HEK293T (cell line): ENCODE data around the gene ACYP1.

Experiments
- BHLHE40 ChIP-seq: fragments of 450-650 bp; IDR thresholded peaks from 2 replicates; pipeline ENCODE4 v1.6.1; 2016; ENCODE audit warnings: mild to moderate bottlenecking, moderate library complexity, borderline replicate concordance
- CTBP1 ChIP-seq: fragments of 450-650 bp; IDR thresholded peaks from 2 replicates; pipeline ENCODE4 v1.6.1; 2016; ENCODE audit warnings: borderline replicate concordance
- ELF4 ChIP-seq: fragments of 450-650 bp; IDR thresholded peaks from 2 replicates; pipeline ENCODE4 v1.6.1; 2017; ENCODE audit warnings: antibody characterized with exemption
- FOXK2 ChIP-seq: fragments of 450-650 bp; IDR thresholded peaks from 2 replicates; pipeline ENCODE4 v1.6.1; 2016; ENCODE audit warnings: mild to moderate bottlenecking
- FOXM1 ChIP-seq: fragments of 450-650 bp; IDR thresholded peaks from 2 replicates; pipeline ENCODE4 v1.6.1; 2017; ENCODE audit warnings: mild to moderate bottlenecking, borderline replicate concordance
- L3MBTL2 ChIP-seq: fragments of 450-650 bp; conservative IDR thresholded peaks from 2 replicates; pipeline ENCODE4 v1.6.1; 2016; ENCODE audit warnings: mild to moderate bottlenecking
- LEF1 ChIP-seq: fragments of 450-650 bp; IDR thresholded peaks from 2 replicates; pipeline ENCODE4 v1.6.1; 2017; ENCODE audit warnings: mild to moderate bottlenecking, borderline replicate concordance
- NFRKB ChIP-seq: fragments of 450-650 bp; IDR thresholded peaks from 2 replicates; pipeline ENCODE4 v1.6.1; 2016; ENCODE audit warnings: mild to moderate bottlenecking, moderate library complexity
- SP1 ChIP-seq: fragments of 450-650 bp; IDR thresholded peaks from 2 replicates; pipeline ENCODE4 v1.6.1; 2017
- SUZ12 ChIP-seq: fragments of 450-650 bp; IDR thresholded peaks from 2 replicates; pipeline ENCODE4 v1.6.1; 2016; ENCODE audit warnings: mild to moderate bottlenecking
- TARDBP ChIP-seq: fragments of 450-650 bp; IDR thresholded peaks from 2 replicates; pipeline ENCODE4 v1.6.1; 2016
- ZNF384 ChIP-seq: fragments of 450-650 bp; IDR thresholded peaks from 2 replicates; pipeline ENCODE4 v1.6.1; 2016
- TF ChIP-seq, protein P1 (sequence below): fragments of 450-650 bp; IDR thresholded peaks from 2 replicates; pipeline ENCODE4 v1.6.1; 2016

DNA sequence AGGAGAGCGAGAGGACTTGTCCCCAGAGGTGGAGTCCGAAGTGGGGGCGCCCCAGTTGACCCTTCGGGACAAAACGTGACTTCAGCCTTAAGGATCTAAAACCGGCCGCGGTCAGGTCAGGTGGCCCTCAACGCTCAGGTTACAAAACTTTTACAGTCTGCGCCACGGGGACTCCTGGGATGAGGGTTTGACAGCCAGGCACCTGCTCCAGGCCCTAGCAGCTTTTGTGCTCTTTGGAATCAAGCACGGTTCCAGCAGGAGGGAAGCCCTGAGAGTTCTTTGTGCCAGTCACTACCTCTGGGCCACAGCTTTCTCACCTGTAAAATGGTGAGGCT, 6.0 kb upstream of the ACYP1 start:
- TF ChIP-seq SUZ12 (no peak), SP1 (no peak), BHLHE40 (no peak), L3MBTL2 (no peak), CTBP1 (no peak), FOXK2 (no peak), FOXM1 (no peak), ELF4 (no peak), ZNF384 (no peak), NFRKB (no peak), TARDBP (no peak), LEF1 (no peak)
- TF ChIP-seq, protein P1, sequence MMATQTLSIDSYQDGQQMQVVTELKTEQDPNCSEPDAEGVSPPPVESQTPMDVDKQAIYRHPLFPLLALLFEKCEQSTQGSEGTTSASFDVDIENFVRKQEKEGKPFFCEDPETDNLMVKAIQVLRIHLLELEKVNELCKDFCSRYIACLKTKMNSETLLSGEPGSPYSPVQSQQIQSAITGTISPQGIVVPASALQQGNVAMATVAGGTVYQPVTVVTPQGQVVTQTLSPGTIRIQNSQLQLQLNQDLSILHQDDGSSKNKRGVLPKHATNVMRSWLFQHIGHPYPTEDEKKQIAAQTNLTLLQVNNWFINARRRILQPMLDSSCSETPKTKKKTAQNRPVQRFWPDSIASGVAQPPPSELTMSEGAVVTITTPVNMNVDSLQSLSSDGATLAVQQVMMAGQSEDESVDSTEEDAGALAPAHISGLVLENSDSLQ: no peak
